ENCODE data around the gene FOXJ1.
A peak's percentile ranks its signal among the peaks of the same experiment; 100 is the strongest.

FOXJ1 gene

GRCh38 chr17:76159157-76159556, 18.1 kb upstream of the FOXJ1 start:
- no peak for FAIRE-seq

DNA sequence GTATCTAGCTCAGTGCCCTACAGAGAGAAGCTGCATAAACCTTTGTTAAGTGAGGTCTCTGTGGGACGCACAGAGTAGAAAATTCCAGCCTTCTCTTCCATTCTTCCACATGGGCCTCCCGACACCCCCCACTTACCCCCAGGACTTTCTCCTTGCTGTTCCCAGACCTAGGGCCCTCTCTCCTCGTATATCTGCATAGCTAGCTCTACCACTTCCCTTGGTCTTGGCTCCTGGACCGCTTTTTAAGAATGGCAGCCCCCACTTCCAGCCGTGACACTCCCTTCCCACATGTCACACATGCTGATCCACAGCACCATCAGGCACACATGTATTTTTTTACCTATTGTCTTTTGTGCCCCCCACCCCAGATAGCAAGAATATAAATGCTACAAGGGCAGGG, 16.7 kb upstream of the FOXJ1 start:
- no peak for FAIRE-seq

DNA sequence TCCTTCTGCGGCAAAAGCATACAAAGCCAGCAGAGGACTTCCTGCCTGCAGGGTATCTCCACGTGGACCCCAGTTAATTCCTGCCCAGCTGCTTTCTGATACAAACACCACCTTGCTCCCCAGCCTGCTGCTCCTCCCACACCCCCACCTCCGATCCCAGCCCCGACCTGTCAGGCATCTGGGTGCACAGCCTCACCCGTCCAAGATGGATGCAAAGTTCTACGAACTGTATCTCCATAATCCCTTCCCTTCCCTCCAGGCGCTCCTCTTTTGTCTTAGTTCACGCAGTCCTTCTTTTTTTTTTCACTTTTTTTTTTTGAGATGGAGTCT, 15.6 kb upstream of the FOXJ1 start:
- FAIRE-seq: no peak

GRCh38 chr17:76155988-76156661, 15.1 kb upstream of the FOXJ1 start:
- no peak for FAIRE-seq

DNA sequence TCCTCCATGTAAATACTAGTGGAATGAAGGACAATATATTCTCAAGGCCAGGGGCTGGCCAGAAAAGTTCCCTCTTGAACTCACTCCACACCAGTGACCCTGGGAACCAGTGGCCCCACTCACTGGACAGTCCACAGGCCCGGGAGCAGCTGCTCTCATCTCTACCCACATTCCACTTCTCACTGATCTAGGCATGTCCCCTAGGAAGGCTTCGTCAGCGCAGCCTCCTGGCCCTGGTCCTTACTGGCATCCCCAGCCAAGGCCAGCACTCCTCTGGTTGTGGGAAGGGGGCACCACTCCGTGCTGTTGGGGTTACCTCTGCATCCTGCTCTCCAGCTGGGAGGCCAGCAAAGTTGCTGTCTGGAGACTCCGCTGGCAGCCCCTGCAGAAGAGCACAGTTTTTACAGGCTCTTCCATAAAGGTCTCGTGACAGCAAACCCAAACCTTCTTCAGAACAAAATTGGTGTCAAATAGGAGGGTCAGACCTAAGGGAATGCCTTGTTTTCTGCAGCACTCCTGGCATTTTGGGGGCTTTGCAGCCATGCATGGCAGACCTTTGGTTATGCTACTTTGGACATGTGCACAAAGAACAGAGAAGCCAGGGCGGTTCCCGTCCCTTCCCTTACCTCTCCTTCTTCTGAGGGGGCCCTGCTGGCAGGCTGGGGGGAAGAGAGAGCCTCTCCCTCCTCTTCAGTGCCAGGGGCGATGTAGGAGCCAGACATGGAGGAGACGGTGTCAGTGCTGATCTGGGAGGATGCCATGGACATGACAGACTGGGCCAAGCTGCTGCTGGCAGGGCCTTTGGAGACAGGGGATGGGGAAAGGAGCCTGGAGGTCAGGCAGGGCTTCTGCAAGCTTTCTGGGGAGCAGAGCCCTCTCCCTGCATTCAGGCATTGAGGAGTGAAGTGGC, 14.1 kb upstream of the FOXJ1 start:
- FAIRE-seq: no peak

GRCh38 chr17:76154292-76154691, 13.2 kb upstream of the FOXJ1 start:
- no peak for FAIRE-seq

DNA sequence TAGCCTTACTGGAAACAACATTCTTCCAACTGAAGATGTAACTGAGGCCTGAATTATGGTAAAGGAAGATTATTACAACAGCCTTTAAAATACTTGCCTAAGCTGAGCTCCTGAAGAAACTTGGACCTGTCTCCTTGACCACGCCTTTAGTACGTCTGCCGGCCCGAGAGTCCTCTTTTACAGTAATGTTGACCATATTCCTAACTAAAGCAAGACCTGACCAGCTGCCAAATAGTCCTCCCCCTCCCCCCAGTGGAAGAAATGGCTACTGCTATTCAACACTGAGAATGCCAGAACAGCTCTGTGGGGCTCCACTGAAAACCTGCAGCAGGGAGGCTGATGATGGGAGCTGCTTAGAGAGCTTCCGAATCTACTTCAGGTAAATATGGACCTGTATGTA, 12.6 kb upstream of the FOXJ1 start:
- FAIRE-seq: no peak

- no peak for FAIRE-seq
Measured at GRCh38 chr17:76153202-76153601, 12.2 kb upstream of the FOXJ1 start.

GRCh38 chr17:76152591-76152990, 11.5 kb upstream of the FOXJ1 start:
- no peak for FAIRE-seq

DNA sequence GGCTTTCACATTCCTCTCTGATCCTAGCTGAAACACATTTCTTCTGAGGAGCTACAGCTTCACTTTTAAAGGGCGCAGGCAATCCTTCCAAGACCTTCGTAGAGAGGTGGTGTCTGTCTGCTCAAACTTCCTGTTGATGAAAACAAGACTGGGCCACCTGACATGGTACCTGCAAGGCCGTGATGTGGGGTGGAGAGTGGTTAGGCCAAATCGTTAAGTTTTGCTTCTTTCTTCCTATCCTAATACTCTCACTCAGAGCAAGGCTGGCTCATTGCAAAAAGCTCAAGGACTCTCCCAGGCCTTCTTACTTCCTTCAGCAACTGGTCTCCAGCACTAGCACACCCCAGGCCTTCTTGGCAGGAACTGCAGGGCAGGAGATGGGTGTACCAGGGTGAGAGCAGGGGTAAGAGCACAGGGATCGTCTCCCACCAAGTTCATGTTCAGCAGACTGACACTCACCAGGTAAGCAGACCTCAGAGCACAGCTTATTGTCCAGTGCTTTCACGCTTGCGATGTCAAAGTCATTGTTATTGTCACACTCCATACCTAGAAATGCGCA, 10.9 kb upstream of the FOXJ1 start:
- no peak for FAIRE-seq

DNA sequence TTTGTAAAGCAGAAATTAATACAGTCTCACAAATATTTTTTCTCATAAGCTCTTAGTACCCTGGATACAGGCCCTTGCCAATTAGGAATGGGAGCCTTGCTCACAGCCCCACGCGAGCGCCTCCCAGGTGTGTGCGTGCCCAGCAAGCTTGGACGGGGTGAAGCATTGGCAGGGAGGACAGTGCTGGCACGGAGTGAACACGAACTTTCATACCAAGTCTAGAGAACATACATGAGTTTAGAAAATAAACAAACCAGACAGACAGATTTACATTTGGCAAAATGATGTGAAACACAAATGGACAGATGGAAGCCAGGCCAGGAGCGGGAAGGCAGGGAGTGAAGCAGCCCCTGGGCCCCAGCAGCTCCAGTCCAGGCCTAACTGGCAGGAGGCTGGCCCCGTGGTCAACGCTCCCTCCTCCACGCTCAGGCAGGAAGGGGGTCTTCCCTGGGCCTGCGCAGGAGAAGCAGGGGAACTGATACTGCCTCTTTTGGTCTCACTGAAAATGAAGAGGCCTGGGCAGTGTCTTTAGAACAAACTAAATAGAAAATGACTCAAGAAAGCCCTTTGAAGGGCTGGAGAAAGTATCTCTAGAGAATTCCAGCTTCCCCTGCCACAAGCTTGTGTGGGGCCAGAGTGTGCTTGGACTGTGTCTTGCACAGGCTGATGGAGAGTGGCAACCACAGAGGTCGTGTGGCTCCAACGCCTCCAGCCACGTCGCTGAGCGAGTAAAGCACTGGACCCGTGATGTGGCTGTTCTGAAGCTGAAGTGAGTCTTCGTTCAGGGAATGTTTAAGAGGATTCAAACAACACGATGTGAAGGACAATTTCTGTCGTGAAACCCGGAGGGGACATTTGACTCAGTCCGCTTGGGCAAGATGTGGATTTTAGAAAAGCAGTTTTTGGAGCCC, 9.9 kb upstream of the FOXJ1 start:
- FAIRE-seq: no peak

- no peak for FAIRE-seq
Measured at GRCh38 chr17:76149214-76149613, 8.2 kb upstream of the FOXJ1 start.

DNA sequence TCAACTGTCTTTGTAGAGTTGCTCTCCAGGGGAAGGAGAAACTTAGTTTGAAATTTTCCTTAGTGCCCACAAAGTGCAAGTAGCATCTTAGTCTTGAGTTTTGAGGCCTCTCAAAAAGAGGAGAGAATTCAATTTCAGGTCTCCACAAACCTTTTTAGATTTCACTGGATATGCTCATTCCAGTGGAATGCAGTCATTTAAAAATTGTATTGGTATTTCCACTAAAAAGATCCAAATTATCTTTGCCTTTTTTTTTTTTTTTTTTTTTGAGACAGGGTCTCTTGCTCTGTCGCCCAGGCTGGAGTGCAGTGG, 6.9 kb upstream of the FOXJ1 start:
- FAIRE-seq: no peak

DNA sequence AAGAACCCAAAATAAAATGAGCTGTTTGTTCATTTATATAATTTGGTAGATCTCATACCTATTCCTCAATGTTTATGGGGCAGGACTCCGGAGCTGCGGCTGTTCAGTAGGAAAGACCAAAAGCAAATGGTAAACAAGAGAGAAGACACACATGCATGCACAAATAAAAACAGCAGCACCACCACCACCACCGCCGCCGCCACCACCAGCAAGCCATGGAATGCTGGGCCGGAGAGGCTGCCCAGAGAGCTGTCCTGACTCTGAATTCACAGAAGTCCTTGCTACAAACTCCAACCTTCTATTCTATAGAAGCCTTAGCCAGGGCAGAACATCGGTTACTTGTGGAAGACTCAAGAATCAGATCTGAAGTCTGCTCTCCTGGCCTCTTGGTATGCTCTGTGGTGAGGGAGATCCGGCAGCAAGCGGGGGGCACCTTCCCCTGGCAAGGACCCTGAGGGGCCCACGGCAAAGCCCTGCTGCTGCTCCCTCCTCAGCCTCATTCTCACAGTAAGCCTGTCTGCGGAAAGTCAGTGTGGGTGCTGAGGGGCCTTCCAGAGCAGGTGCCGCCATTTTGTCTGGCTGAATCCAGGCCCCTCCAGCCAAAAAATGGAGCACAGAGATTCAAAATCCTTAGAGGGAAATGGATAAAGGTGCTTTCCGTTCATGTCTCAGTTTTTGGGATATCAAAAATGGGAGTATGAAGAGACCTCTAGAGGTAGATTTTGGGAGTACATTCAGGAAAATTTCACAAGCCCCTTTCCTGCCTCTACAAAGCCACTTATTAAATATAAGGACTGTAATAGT, 6.4 kb upstream of the FOXJ1 start:
- FAIRE-seq: peak; percentile 46

DNA sequence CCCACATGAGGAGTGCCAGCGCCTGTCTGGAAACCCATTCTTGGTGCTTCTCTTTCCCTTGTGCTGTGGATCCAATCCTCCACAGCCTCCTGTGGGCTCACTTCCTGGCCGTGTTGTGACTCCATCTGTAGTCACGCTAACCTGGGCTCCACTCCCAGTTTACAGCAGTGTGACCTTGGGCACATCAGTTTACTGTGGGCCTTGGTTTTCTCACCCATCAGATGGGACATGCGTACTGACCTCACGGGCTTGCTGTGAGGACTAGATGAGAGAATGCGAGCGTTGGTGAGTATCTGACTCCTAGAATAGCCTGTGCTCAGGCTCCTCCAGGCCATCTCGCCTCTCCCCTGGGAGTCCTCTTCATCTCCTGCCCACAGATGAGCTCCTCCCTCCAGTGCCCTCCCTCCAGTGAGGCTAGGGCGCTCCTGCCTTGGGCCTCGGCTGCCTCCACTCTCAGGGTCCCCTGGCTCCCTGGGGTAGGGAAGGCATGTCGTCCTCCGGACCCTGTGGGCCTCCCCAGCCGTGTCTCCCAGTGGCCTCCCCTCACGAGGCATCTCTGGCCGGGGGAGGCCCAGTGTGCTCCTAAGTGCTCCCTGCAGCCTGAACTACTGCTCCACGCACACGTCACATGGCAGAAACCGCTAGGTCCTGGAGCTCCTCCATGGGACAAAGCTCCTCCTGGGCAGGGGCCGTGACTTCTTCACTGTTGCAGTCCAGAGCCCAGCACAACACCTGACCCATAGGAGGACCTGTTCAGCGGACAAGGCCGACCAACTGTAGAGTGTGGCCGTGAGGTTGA, 5.2 kb upstream of the FOXJ1 start:
- FAIRE-seq: no peak

- FAIRE-seq: no peak
Measured at GRCh38 chr17:76145231-76146052, 4.4 kb upstream of the FOXJ1 start.

DNA sequence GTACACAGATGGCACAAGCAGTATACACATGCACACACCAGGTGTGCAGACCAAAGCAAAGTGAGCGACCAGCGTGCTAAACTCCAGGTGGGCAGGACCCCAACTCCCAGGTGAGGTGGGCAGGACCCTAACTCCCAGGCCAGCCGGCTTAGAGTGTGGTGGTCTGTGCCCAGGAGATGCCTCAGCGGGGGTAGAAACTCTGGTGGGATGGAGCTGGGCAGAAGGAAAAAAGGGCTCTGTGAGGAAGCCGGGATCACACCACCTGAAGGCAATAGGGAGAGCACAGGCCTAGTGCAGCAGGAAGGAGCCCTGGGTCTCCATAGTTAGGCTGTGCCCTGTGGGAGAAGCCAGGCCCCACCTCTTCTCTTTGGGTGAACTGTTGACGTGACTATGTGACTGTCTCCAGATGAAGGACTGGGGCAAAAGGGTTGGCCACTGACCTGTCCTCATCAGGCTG, 1.6 kb upstream of the FOXJ1 start:
- no peak for FAIRE-seq

DNA sequence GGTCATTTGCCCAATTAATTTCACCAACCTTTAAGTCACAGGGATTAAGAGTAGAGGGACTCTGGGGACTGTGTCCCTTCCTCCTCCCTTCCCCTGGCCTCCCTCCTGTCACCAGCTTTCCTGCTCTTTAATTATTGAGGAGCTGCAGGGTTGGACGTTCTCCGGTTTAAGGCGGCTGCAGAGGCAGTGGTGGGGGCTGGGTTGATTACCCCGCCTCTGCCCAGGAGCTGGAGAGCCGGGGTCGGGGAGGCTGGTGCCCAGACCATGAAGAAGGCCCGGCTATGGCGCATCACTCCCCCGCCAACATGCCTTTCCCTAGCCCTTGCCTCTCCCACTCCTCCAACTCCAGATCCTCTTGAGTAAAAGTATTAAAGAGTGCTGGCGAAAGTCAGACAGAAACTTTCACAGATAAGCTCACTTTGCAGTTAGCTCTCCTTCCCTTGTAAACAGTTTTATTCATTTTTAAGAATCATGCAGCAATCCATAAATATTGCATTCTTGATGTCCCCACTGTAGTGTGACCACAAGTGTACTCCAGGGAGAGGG, 1.1 kb upstream of the FOXJ1 start:
- no peak for FAIRE-seq

GRCh38 chr17:76140661-76141211, 309 bp downstream of the FOXJ1 start:
- FAIRE-seq: no peak

All from G401.6 (cell line).